ENCODE results near the gene CKMT2.

CKMT2 gene

GRCh38 chr5:81308836-81309235 lies 75.7 kb downstream of the CKMT2 start:
- no peak for DNase-seq (ENCODE audit: low read depth in 2 of 2)

DNA sequence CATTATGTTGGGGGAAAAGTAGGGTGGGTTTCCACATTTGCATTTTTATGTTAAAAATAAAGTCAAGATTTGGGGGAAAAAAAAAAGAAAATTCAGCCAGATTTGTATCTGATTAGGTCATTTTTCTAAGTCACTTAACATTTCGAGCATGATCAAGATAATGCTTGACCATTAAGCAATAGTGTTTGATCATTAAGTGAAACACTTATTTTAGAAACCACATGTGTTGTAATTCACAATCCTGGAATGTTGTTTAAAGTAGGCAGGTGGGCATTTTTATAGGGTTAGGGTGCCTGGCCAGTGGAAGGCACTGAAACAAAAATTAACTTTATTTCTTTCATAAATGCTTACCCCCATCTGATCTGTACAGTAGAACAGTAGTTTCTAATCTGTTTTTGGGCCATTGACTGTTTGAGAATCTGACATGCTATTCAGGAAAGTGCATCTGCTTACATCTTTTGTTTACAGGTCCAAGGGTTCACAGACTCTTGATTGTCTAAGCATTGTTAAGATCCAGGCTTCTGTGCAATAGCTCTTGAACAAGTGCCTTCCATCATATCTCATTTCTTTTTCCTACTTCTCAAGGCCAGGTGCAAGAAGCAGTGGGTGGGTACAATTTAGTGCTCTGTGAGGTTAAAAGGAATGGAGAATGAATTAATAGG lies 77.4 kb downstream of the CKMT2 start:
- no peak for DNase-seq (ENCODE audit: low read depth in 2 of 2)

DNA sequence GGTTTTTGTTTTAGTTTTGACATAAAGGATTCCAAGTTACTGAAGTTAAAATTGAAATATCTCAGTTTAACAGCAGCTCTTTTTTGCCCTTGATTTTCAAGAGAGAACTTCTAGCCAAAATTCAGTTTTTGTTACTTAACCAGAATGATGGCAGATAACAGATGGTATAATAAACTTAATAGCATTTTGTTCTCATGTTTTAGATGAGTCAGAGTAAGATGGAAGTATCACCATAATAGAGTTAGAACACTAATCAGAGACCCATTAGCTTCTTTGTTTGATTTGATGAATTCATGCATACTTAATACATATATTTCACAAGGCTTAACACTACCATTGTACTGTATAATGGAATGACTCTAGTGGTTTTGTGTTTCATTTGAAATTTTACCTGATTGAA lies 80.2 kb downstream of the CKMT2 start:
- no peak for DNase-seq (ENCODE audit: low read depth in 2 of 2)

DNA sequence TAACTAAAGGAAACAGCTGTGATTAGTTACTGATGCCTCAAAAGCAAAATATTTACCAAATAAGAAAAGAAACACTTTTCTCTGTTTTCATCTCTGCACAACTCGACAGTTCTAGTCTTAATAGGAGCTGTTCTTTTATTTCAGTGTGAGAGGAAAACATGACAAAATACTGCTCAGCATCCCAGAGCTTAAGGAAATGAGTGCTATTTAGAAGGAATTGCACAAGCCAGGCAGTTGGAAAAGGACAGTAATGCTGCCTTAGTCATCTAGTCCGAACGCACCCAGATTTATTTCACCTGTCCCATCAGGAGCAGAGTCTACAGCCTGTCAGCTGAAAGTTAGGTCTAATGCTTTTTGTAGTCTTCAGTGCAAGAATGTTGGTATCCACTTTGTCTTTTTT lies 80.6 kb downstream of the CKMT2 start:
- DNase-seq (ENCODE audit: low read depth in 2 of 2), result no peak

DNA sequence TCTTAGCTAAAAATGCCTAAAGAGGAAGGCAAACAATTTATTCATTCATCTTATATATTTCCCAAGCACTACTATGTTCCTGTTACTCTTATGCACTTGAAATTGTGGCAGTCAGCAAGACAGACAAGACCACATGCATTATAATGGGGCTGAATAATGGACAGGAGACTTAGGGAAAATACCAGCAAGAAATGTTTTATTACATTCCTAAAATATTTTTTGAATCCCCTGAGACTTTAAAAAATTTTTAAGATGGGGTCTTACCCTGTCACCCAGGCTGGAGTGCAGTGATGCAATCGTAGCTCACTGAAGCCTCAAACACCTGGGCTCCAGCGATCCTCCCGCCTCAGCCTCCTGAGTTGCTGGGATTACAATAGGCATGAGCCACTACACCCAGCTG lies 81.5 kb downstream of the CKMT2 start:
- DNase-seq (ENCODE audit: low read depth in 2 of 2), result no peak

DNA sequence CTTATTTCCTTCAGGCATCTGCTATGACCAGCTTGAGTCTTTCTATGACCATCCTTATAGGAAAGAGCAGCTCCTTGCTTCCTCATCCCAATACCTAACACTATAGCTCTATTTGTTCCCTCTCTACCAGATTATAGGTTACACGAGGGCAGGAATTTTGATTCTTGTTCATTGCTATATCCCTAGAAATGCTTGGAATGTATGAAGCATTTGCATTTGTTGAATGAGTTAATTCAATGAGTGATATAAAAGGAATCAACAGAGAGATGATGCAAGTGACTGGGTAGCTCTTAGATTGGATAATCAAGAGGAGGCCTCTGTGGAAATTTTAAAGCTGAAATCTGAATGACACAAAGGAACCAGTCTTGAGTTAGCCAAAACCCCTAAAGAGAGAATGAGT lies 82.2 kb downstream of the CKMT2 start:
- no peak for DNase-seq (ENCODE audit: low read depth in 2 of 2)

- DNase-seq (ENCODE audit: low read depth in 2 of 2), result no peak
Measured at GRCh38 chr5:81315830-81316229, 82.7 kb downstream of the CKMT2 start.

All from stimulated activated CD8-positive, alpha-beta memory T cell treated with anti-CD3 and anti-CD28 coated beads, Interleukin-7, amount 100 ng/mL, for 1 hour (primary cell).